DOHH2 (cell line): ENCODE measurements around the gene FNIP2.

ENCODE experiments used
- H3F3A ChIP-seq: fragments of 200-600 bp; sonication (generic), shearing (Covaris generic); 2 replicates; pipeline ENCODE4 v1.6.0; 2016; ENCODE audit warnings: antibody characterized with exemption, mild to moderate bottlenecking; ENCODE audit not compliant: control insufficient read depth, insufficient read depth
- H3K27ac ChIP-seq: fragments of 200-600 bp; sonication (generic); 2 replicates; pipeline ENCODE4 v1.5.1; 2014; ENCODE audit warnings: low read depth, mild to moderate bottlenecking, low read length, moderate library complexity
- H3K27me3 ChIP-seq: fragments of 200-600 bp; sonication (generic); 2 replicates; pipeline ENCODE4 v1.6.1; 2014; ENCODE audit warnings: mild to moderate bottlenecking, low read length, mixed read lengths; ENCODE audit not compliant: control insufficient read depth
- H3K36me3 ChIP-seq: fragments of 200-600 bp; sonication (generic); 2 replicates; pipeline ENCODE4 v1.6.1; 2014; ENCODE audit warnings: mild to moderate bottlenecking, low read length, moderate library complexity, mixed read lengths; ENCODE audit not compliant: control insufficient read depth
- H3K4me1 ChIP-seq: fragments of 200-600 bp; sonication (generic); 2 replicates; pipeline ENCODE4 v1.6.1; 2014; ENCODE audit warnings: mild to moderate bottlenecking, low read length, mixed read lengths; ENCODE audit not compliant: control insufficient read depth
- H3K4me2 ChIP-seq: fragments of 200-600 bp; sonication (generic); 2 replicates; pipeline ENCODE4 v1.6.0; 2014; ENCODE audit warnings: mild to moderate bottlenecking, low read length, moderate library complexity
- H3K4me3 ChIP-seq: fragments of 200-600 bp; sonication (generic); 2 replicates; pipeline ENCODE4 v1.5.1; 2014; ENCODE audit warnings: mild to moderate bottlenecking, low read length, mixed read lengths
- H3K79me2 ChIP-seq: fragments of 200-600 bp; sonication (generic); 2 replicates; pipeline ENCODE4 v1.6.1; 2014; ENCODE audit warnings: mild to moderate bottlenecking, low read length, mixed read lengths; ENCODE audit not compliant: control insufficient read depth
- H3K9me2 ChIP-seq: fragments of 200-600 bp; sonication (generic); replicated peaks from 2 replicates; pipeline ENCODE4 v1.6.1; 2014; ENCODE audit warnings: mild to moderate bottlenecking, low read length, mixed read lengths; ENCODE audit not compliant: control insufficient read depth
- H3K9me3 ChIP-seq: fragments of 200-600 bp; sonication (generic); 2 replicates; pipeline ENCODE4 v1.6.1; 2014; ENCODE audit warnings: antibody characterized with exemption, low read length, mixed read lengths; ENCODE audit not compliant: control insufficient read depth, insufficient read depth
- H4K20me1 ChIP-seq: fragments of 200-600 bp; sonication (generic); 2 replicates; pipeline ENCODE4 v1.6.0; 2014; ENCODE audit warnings: low read depth, mild to moderate bottlenecking, antibody characterized with exemption, low read length, moderate library complexity; ENCODE audit not compliant: control insufficient read depth, insufficient read depth
- CTCF ChIP-seq: fragments of 200-600 bp; sonication (generic); IDR thresholded peaks from one replicate; pipeline ENCODE4 v1.5.1; 2014; ENCODE audit warnings: antibody characterized with exemption, mild to moderate bottlenecking, low read depth, low read length; ENCODE audit not compliant: poor library complexity, severe bottlenecking
- EZH2phosphoT487 ChIP-seq: fragments of 200-600 bp; sonication (generic); IDR thresholded peaks from 2 replicates; pipeline ENCODE4 v1.6.1; 2017; ENCODE audit warnings: borderline replicate concordance, mild to moderate bottlenecking, antibody characterized with exemption, low read length, moderate library complexity, mixed read lengths

FNIP2 gene

GRCh38 chr4:158768555-158769174 is at the start of gene FNIP2:
TSS of gene FNIP2 (plus strand) at chr4:158769026. CDS start at chr4:158769213, 187 bp downstream.
- Histone ChIP-seq H3K4me3 (peak within 1 kb of the TSS; percentile 89), H4K20me1 (no peaks in the 10 kb centered on the region), H3K9me3 (no peaks in the 10 kb centered on the region), H3K27me3 (peaks cover 19% of the 10 kb centered on the region), H3K27ac (no peak within 1 kb of the TSS), H3K36me3 (no peaks in the 10 kb centered on the region), H3F3A (peaks cover 11% of the 10 kb centered on the region), H3K79me2 (no peaks in the 10 kb centered on the region), H3K9me2 (no peaks in the 10 kb centered on the region), H3K4me2 (peak within 1 kb of the TSS; percentile 94), H3K4me1 (peaks cover 26% of the 10 kb centered on the region)
- TF ChIP-seq EZH2phosphoT487 (no peak), CTCF (no peak)

DNA sequence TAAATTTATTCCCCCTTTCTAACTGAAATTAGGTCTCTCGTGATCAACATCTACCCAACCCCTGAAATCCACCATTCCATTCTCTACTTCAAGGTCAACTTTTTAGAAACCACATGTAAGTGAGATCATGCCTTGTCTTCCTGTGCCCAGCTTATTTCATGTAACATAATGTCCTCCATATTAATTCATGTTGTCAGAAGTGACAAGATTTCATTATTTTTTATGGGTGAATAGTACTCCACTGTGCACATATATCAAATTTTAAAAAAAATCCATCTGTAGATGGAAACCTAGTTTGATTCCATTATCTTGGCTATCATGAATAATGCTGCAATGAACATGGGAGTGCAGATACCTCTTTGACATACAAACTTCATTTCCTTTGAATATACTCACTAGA is 47.1 kb upstream of the FNIP2 start:
- H3K27ac ChIP-seq = no peak overlapping the region
- peak overlapping the region; percentile 94 for H3K4me3 ChIP-seq
- no peaks in the 10 kb centered on the region; the same call in 1 of the 2 replicates for H3K27me3 ChIP-seq
- peak overlapping the region; percentile 99 for H3K4me2 ChIP-seq
- H3K4me1 ChIP-seq = peaks cover 17% of the 10 kb centered on the region
- H3F3A ChIP-seq = no peaks in the 10 kb centered on the region
- H3K79me2 ChIP-seq = peaks cover 30% of the 10 kb centered on the region
- H4K20me1 ChIP-seq = no peaks in the 10 kb centered on the region
- H3K9me3 ChIP-seq = no peaks in the 10 kb centered on the region
- no peaks in the 10 kb centered on the region for H3K9me2 ChIP-seq
- peaks cover 51% of the 10 kb centered on the region for H3K36me3 ChIP-seq
- no peak for TF ChIP-seq EZH2phosphoT487
- TF ChIP-seq CTCF = no peak

- Histone ChIP-seq H3K9me2 (no peaks in the 10 kb centered on the region), H4K20me1 (no peaks in the 10 kb centered on the region), H3K9me3 (no peaks in the 10 kb centered on the region), H3F3A (no peaks in the 10 kb centered on the region), H3K4me1 (peaks cover 17% of the 10 kb centered on the region), H3K79me2 (peaks cover 30% of the 10 kb centered on the region), H3K36me3 (peaks cover 46% of the 10 kb centered on the region), H3K4me2 (peak overlapping the region; percentile 99), H3K27ac (peak overlapping the region; percentile 46), H3K27me3 (peaks cover 6% of the 10 kb centered on the region), H3K4me3 (peak overlapping the region; percentile 94)
- TF ChIP-seq EZH2phosphoT487 (no peak), CTCF (no peak)
Observed at GRCh38 chr4:158722291-158722916, 46.4 kb upstream of the FNIP2 start.
